Stomach (tissue), 9 donors: ENCODE results near the gene ZNF613. TPM values are rescaled to one million over a fixed set of nuclear protein-coding genes. Genes with fewer than 3 reads are reported as not detected.

ENCODE experiments used
- DNase-seq, 2 donors: peaks; one replicate each; pipeline versions ENCODE4 v3.0.0 to v3.0.0-alpha.2; 2013 to 2019
- H3K27ac ChIP-seq, 5 donors: fragments of 200-600 bp in 4 of 5; sonication (generic) in 4 of 5; one replicate each; pipeline ENCODE4 v1.5.1; 2013 to 2019; ENCODE audit warnings: mild to moderate bottlenecking in 1 of 5, moderate library complexity in 1 of 5
- H3K27me3 ChIP-seq, 3 donors: fragments of 200-600 bp; sonication (generic); one replicate each; pipeline ENCODE4 v1.5.1; 2017 to 2019; ENCODE audit warnings: mixed run types in 1 of 3
- H3K36me3 ChIP-seq, 4 donors: fragments of 200-600 bp; sonication (generic); 1 replicate in 3 of 4; 2 replicates in 1 of 4; pipeline ENCODE4 v1.5.1; 2016 to 2019
- H3K4me1 ChIP-seq, 4 donors: fragments of 200-600 bp; sonication (generic); one replicate each; pipeline ENCODE4 v1.5.1; 2016 to 2019
- H3K4me3 ChIP-seq, 4 donors: fragments of 200-600 bp; sonication (generic) in 3 of 4; one replicate each; pipeline ENCODE4 v1.5.1; 2016 to 2019; ENCODE audit warnings: mild to moderate bottlenecking in 1 of 4
- H3K9me3 ChIP-seq, 4 donors: fragments of 200-600 bp; sonication (generic); one replicate each; pipeline ENCODE4 v1.5.1; 2016 to 2019
- EP300 ChIP-seq: sonication (generic); formaldehyde crosslinking; IDR thresholded peaks from one replicate; pipeline ENCODE4 v1.6.1; 2017; ENCODE audit warnings: antibody characterized with exemption
- POLR2A ChIP-seq, 4 donors: fragments of 450-650 bp; IDR thresholded peaks; one replicate each; pipeline ENCODE4 v1.6.1; 2016; ENCODE audit warnings: antibody characterized with exemption in 4 of 4, control low read depth in 2 of 4, mild to moderate bottlenecking in 1 of 4, moderate library complexity in 1 of 4
- POLR2AphosphoS5 ChIP-seq, 3 donors: sonication (generic); formaldehyde crosslinking; IDR thresholded peaks; one replicate each; pipeline ENCODE4 v1.6.1; 2016; ENCODE audit warnings: antibody characterized with exemption in 3 of 3
- WGBS, 5 donors: extraction: QIAGEN DNeasy Blood & Tissue Kit in 3 of 5; methylation state at CpG; one replicate each; pipeline versions ENCODE4 v1.1.5 to v1.1.7; 2013 to 2018; 5-methylcytosine and 5-hydroxymethylcytosine counted together
- intact Hi-C: fragments of 100-400 bp; cut with DNase I; formaldehyde crosslinking; loops from one replicate; pipeline ENCODE4 v1.15.1; 2023; ENCODE audit warnings: low total_unique reads
- polyA plus RNA-seq, 3 donors: library from polyadenylated mRNA; stranded (reverse); fragments of 200-250 nt; gene quantifications; one replicate each; pipeline ENCODE4 v1.2.3, GENCODE V29; 2013
- total RNA-seq, 5 donors: library from RNA; depleted of rRNA; stranded (reverse); fragments of >200 nt; gene quantifications; one replicate each; pipeline versions ENCODE4 v1.1.0 to v1.2.3, GENCODE V29; 2014 to 2016
- TF ChIP-seq, protein P1 (sequence below), 7 experiments: fragments of 450-650 bp in 4 of 7; fragments of 200-600 bp in 3 of 7; sonication (generic) in 3 of 7; IDR thresholded peaks; one replicate each; pipeline ENCODE4 v1.5.1; 2016 to 2019; ENCODE audit warnings: antibody characterized with exemption in 7 of 7, control low read depth in 2 of 7, mild to moderate bottlenecking in 1 of 7
- donor health status: healthy with polysubstance abuse.
- donor health status: Bipolar disorder and iron deficiency.
- donor health status: healthy.

ZNF613 gene
- total and polyA plus RNA-seq, 8 donors, result 0.29 to 12.8 (median 2.7) TPM

GRCh38 chr19:51931921-51932320, 4.6 kb downstream of the ZNF613 start:
- H3K4me1 ChIP-seq, result peaks cover 0 to 13% (median 11%) of the 10 kb centered on the region in 4 donors
- H3K36me3 ChIP-seq, result peaks cover 40 to 75% (median 74%) of the 10 kb centered on the region in 4 donors
- WGBS, 5 donors, result 83 to 94% (median 88%) methylated on average over 8 of the region's 8 CpGs
- TF ChIP-seq, protein P1, sequence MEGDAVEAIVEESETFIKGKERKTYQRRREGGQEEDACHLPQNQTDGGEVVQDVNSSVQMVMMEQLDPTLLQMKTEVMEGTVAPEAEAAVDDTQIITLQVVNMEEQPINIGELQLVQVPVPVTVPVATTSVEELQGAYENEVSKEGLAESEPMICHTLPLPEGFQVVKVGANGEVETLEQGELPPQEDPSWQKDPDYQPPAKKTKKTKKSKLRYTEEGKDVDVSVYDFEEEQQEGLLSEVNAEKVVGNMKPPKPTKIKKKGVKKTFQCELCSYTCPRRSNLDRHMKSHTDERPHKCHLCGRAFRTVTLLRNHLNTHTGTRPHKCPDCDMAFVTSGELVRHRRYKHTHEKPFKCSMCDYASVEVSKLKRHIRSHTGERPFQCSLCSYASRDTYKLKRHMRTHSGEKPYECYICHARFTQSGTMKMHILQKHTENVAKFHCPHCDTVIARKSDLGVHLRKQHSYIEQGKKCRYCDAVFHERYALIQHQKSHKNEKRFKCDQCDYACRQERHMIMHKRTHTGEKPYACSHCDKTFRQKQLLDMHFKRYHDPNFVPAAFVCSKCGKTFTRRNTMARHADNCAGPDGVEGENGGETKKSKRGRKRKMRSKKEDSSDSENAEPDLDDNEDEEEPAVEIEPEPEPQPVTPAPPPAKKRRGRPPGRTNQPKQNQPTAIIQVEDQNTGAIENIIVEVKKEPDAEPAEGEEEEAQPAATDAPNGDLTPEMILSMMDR (IDR thresholded peaks at IDR 0.05), result no peak
- TF ChIP-seq POLR2AphosphoS5 (IDR thresholded peaks at IDR 0.05), result no peak
- TF ChIP-seq POLR2A (IDR thresholded peaks at IDR 0.05), result no peak
- no peak for TF ChIP-seq EP300
- DNase-seq, result no peak
- H3K27me3 ChIP-seq, result no peaks in the 10 kb centered on the region
- H3K9me3 ChIP-seq, result peaks cover 0 to 70% (median 41%) of the 10 kb centered on the region in 4 donors
- no peak overlapping the region for H3K4me3 ChIP-seq
- H3K27ac ChIP-seq, result no peak overlapping the region
- intact Hi-C loops, result no loop called here

DNA sequence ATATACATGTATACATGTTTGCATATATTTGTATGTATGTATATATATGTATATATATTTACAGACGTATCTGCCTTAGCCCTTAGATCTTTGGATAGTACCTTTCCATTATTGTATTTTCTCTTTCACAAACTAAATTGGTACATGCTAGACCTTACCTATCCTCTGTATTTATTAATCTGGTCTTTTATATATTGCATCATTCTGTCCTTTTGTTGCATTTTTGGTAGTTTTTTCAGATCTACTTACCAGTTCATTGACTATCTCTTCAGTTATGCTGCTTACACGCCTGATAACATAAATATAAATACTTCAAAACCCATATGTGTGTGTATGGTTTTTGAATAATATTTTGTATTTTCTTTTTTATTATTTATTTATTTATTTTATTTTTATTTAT, 11.7 kb downstream of the ZNF613 start:
- Histone ChIP-seq H3K9me3 (peaks cover 55 to 100% (median 83%) of the 10 kb centered on the region in 4 donors), H3K4me3 (no peak overlapping the region), H3K27ac (no peak overlapping the region), H3K27me3 (no peaks in the 10 kb centered on the region), H3K36me3 (peaks cover 80 to 100% (median 100%) of the 10 kb centered on the region in 4 donors), H3K4me1 (no peaks in the 10 kb centered on the region)
- intact Hi-C loops, result no loop called here
- 94 to 99% (median 95%) methylated on average over 2 of the region's 2 CpGs for WGBS, 5 donors
- DNase-seq, result no peak
- TF ChIP-seq POLR2AphosphoS5 (IDR thresholded peaks at IDR 0.05) (no peak), EP300 (no peak), POLR2A (IDR thresholded peaks at IDR 0.05) (no peak)
- TF ChIP-seq, protein P1 (IDR thresholded peaks at IDR 0.05), result no peak

DNA sequence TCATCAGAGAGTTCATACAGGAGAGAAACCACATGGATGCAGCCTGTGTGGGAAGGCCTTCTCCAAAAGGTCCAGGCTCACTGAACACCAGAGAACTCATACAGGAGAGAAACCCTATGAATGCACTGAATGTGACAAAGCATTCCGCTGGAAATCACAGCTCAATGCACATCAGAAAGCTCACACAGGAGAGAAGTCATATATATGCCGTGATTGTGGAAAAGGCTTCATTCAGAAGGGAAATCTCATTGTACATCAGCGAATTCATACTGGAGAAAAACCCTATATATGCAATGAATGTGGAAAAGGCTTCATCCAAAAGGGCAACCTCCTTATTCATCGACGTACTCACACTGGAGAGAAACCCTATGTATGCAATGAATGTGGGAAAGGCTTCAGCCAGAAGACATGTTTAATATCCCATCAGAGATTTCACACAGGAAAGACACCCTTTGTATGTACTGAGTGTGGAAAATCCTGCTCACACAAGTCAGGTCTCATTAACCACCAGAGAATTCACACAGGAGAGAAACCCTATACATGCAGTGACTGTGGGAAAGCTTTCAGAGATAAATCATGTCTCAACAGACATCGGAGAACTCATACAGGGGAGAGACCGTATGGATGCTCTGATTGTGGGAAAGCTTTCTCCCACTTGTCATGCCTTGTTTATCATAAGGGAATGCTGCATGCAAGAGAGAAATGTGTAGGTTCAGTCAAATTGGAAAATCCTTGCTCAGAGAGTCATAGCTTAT, 17.7 kb downstream of the ZNF613 start:
- Histone ChIP-seq H3K27me3 (no peaks in the 10 kb centered on the region), H3K4me1 (no peaks in the 10 kb centered on the region), H3K9me3 (peaks cover 91 to 100% (median 99%) of the 10 kb centered on the region in 4 donors), H3K27ac (no peak overlapping the region), H3K4me3 (no peak overlapping the region), H3K36me3 (peaks cover 56 to 60% (median 58%) of the 10 kb centered on the region in 4 donors)
- TF ChIP-seq EP300 (no peak), POLR2A (IDR thresholded peaks at IDR 0.05) (no peak), POLR2AphosphoS5 (IDR thresholded peaks at IDR 0.05) (no peak)
- TF ChIP-seq, protein P1 (IDR thresholded peaks at IDR 0.05), result no peak
- intact Hi-C loops, result no loop called here
- 92 to 99% (median 97%) methylated on average over 7 of the region's 7 CpGs for WGBS, 5 donors
- DNase-seq, result no peak

GRCh38 chr19:51946602-51947001, 19.3 kb downstream of the ZNF613 start:
- no peak overlapping the region for H3K27ac ChIP-seq
- WGBS, 5 donors, result 86 to 97% (median 92%) methylated on average over 1 of the region's 1 CpG
- no peaks in the 10 kb centered on the region for H3K4me1 ChIP-seq
- peaks cover 40 to 44% (median 42%) of the 10 kb centered on the region in 4 donors for H3K36me3 ChIP-seq
- TF ChIP-seq, protein P1 (IDR thresholded peaks at IDR 0.05), result no peak
- TF ChIP-seq EP300 (no peak), POLR2AphosphoS5 (IDR thresholded peaks at IDR 0.05) (no peak), POLR2A (IDR thresholded peaks at IDR 0.05) (no peak)
- no peaks in the 10 kb centered on the region for H3K27me3 ChIP-seq
- peaks cover 81 to 100% (median 96%) of the 10 kb centered on the region in 4 donors for H3K9me3 ChIP-seq
- no peak for DNase-seq
- no peak overlapping the region for H3K4me3 ChIP-seq
- intact Hi-C loops, result no loop called here
